ENCODE data around the gene ABO. TPM values are rescaled to one million over a fixed set of nuclear protein-coding genes. Genes with fewer than 3 reads are reported as not detected.

The ABO gene
- total RNA-seq, 1 experiment from 2014 or later: 0.37 TPM

GRCh38 chr9:133226219-133227171 is 48.5 kb downstream of the ABO start:
- H2BK15ac ChIP-seq (ENCODE audit: low read depth, low read length): no peak overlapping the region
- H3K23me2 ChIP-seq (ENCODE audit: insufficient read length, low read depth, low read length, poor library complexity, severe bottlenecking): no peaks in the 10 kb centered on the region
- no peak overlapping the region for H4K8ac ChIP-seq (replicated peaks; ENCODE audit: insufficient read length, low read depth, low read length)
- no peak overlapping the region for H3T11ph ChIP-seq (ENCODE audit: low read length)
- H4K91ac ChIP-seq (ENCODE audit: insufficient read length, low read depth, low read length): no peak overlapping the region
- DNase-seq: peak; percentile 41
- no peak overlapping the region for H3K4me3 Mint-ChIP-seq
- no peaks in the 10 kb centered on the region for H3K79me1 ChIP-seq (ENCODE audit: insufficient read depth, low read depth, low read length, poor library complexity, severe bottlenecking)
- no peak overlapping the region for H4K5ac ChIP-seq (ENCODE audit: insufficient read length, low read depth, low read length)
- H2AK5ac ChIP-seq (ENCODE audit: insufficient read length, low read length): no peak overlapping the region
- H3K4me2 ChIP-seq (ENCODE audit: insufficient read depth, insufficient read length, low read length): no peak overlapping the region
- H3K9me3 Mint-ChIP-seq: peaks cover 5 to 8% of the 10 kb centered on the region in 2 experiments; a peak in 4 of 5 replicates
- no peak overlapping the region for H3K18ac ChIP-seq (ENCODE audit: insufficient read length, low read depth, low read length)
- no peaks in the 10 kb centered on the region for H3K4me1 ChIP-seq (ENCODE audit: insufficient read depth, low read length)
- H3K27me3 ChIP-seq (ENCODE audit: insufficient read depth, low read length): no peaks in the 10 kb centered on the region
- no CpG with 5 or more reads among the region's 25 CpGs for WGBS (ENCODE audit: extremely low coverage, insufficient read length, low lambda C conversion rate)
- H3K79me2 ChIP-seq (ENCODE audit: insufficient read depth, low read length): no peaks in the 10 kb centered on the region
- no peaks in the 10 kb centered on the region for H3K9me3 ChIP-seq (ENCODE audit: control insufficient read depth, low read depth, low read length)
- H3K23ac ChIP-seq (ENCODE audit: insufficient read length, low read depth, low read length): no peak overlapping the region
- no peak overlapping the region for H3K4ac ChIP-seq (ENCODE audit: low read depth, low read length)
- TF ChIP-seq CTCF (conservative IDR thresholded peaks at IDR 0.05): no peak
- H2BK20ac ChIP-seq (ENCODE audit: low read depth, low read length, poor library complexity, severe bottlenecking): no peak overlapping the region
- H3K27ac ChIP-seq (ENCODE audit: insufficient read length, low read depth, low read length): no peak overlapping the region
- H4K20me1 ChIP-seq (ENCODE audit: control insufficient read depth, insufficient read depth, insufficient read length): no peaks in the 10 kb centered on the region
- no peak overlapping the region for H3K27ac Mint-ChIP-seq
- no peak overlapping the region for H2AFZ ChIP-seq (ENCODE audit: low read length)
- H3K36me3 Mint-ChIP-seq (ENCODE audit: insufficient read depth in 1 of 3, low read depth in 3 of 3): no peaks in the 10 kb centered on the region
- no peak overlapping the region for H2BK12ac ChIP-seq (ENCODE audit: insufficient read length, low read depth, low read length)
- H3K56ac ChIP-seq (ENCODE audit: insufficient read length, low read depth, low read length): no peak overlapping the region
- H2BK120ac ChIP-seq (ENCODE audit: low read depth, low read length, poor library complexity, severe bottlenecking): no peak overlapping the region
- H3K27me3 Mint-ChIP-seq (ENCODE audit: low read depth): peaks cover 70% of the 10 kb centered on the region
- peaks cover 0 to 8% of the 10 kb centered on the region in 2 experiments; a peak in 2 of 4 replicates for H3K4me1 Mint-ChIP-seq
- no peak overlapping the region for H3K9ac ChIP-seq (ENCODE audit: extremely low read depth, insufficient read length, low read length)
- no peak overlapping the region for H2BK5ac ChIP-seq (ENCODE audit: insufficient read length, low read length)
- no peak overlapping the region for H3K14ac ChIP-seq (ENCODE audit: insufficient read depth, low read length)

All from H9 (cell line).